ENCODE measurements around the gene KMT2E.
A peak's percentile ranks its signal among the peaks of the same experiment; 100 is the strongest.

The KMT2E gene

GRCh38 chr7:104971290-104972071 lies 42.5 kb upstream of the KMT2E start:
- no peak for ATAC-seq
- TF ChIP-seq SNAI2 (CRISPR knock-in tag; IDR thresholded peaks at IDR 0.05) (no peak), CREB5 (CRISPR knock-in tag; IDR thresholded peaks at IDR 0.05; ENCODE audit: low read depth) (no peak), ZNF70 (CRISPR knock-in tag; IDR thresholded peaks at IDR 0.05) (no peak), TSHZ2 (CRISPR knock-in tag; IDR thresholded peaks at IDR 0.05) (no peak), OSR1 (CRISPR knock-in tag; IDR thresholded peaks at IDR 0.05) (no peak), ARNTL (CRISPR knock-in tag; IDR thresholded peaks at IDR 0.05; ENCODE audit: borderline replicate concordance, low read depth) (no peak), TCF4 (CRISPR knock-in tag; IDR thresholded peaks at IDR 0.05; ENCODE audit: borderline replicate concordance) (no peak), CSDC2 (CRISPR knock-in tag; IDR thresholded peaks at IDR 0.05) (no peak)
- TF ChIP-seq, protein P1, sequence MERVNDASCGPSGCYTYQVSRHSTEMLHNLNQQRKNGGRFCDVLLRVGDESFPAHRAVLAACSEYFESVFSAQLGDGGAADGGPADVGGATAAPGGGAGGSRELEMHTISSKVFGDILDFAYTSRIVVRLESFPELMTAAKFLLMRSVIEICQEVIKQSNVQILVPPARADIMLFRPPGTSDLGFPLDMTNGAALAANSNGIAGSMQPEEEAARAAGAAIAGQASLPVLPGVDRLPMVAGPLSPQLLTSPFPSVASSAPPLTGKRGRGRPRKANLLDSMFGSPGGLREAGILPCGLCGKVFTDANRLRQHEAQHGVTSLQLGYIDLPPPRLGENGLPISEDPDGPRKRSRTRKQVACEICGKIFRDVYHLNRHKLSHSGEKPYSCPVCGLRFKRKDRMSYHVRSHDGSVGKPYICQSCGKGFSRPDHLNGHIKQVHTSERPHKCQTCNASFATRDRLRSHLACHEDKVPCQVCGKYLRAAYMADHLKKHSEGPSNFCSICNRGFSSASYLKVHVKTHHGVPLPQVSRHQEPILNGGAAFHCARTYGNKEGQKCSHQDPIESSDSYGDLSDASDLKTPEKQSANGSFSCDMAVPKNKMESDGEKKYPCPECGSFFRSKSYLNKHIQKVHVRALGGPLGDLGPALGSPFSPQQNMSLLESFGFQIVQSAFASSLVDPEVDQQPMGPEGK (CRISPR knock-in tag; IDR thresholded peaks at IDR 0.05; ENCODE audit: borderline replicate concordance): no peak

GRCh38 chr7:104972500-104972899 lies 41.5 kb upstream of the KMT2E start:
- peak; percentile 57 for ATAC-seq
- TF ChIP-seq CREB5 (CRISPR knock-in tag; IDR thresholded peaks at IDR 0.05; ENCODE audit: low read depth): no peak
- no peak for TF ChIP-seq ISL1 (CRISPR knock-in tag; IDR thresholded peaks at IDR 0.05)
- no peak for TF ChIP-seq TCF4 (CRISPR knock-in tag; IDR thresholded peaks at IDR 0.05; ENCODE audit: borderline replicate concordance)
- TF ChIP-seq ZNF565 (CRISPR knock-in tag; conservative IDR thresholded peaks at IDR 0.05; ENCODE audit: low read depth): no peak
- TF ChIP-seq, protein P2, sequence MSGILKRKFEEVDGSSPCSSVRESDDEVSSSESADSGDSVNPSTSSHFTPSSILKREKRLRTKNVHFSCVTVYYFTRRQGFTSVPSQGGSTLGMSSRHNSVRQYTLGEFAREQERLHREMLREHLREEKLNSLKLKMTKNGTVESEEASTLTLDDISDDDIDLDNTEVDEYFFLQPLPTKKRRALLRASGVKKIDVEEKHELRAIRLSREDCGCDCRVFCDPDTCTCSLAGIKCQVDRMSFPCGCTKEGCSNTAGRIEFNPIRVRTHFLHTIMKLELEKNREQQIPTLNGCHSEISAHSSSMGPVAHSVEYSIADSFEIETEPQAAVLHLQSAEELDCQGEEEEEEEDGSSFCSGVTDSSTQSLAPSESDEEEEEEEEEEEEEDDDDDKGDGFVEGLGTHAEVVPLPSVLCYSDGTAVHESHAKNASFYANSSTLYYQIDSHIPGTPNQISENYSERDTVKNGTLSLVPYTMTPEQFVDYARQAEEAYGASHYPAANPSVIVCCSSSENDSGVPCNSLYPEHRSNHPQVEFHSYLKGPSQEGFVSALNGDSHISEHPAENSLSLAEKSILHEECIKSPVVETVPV (CRISPR knock-in tag; IDR thresholded peaks at IDR 0.05): no peak
- no peak for TF ChIP-seq ARNTL (CRISPR knock-in tag; IDR thresholded peaks at IDR 0.05; ENCODE audit: borderline replicate concordance, low read depth)
- no peak for TF ChIP-seq BACH2 (CRISPR knock-in tag; IDR thresholded peaks at IDR 0.05; ENCODE audit: borderline replicate concordance)

GRCh38 chr7:104973227-104973626 lies 40.8 kb upstream of the KMT2E start:
- ATAC-seq: peak; percentile 3; the same call in 2 of the 3 replicates
- no peak for TF ChIP-seq TSHZ2 (CRISPR knock-in tag; IDR thresholded peaks at IDR 0.05)
- no peak for TF ChIP-seq SNAI2 (CRISPR knock-in tag; IDR thresholded peaks at IDR 0.05)
- TF ChIP-seq TOX (CRISPR knock-in tag; IDR thresholded peaks at IDR 0.05; ENCODE audit: borderline replicate concordance): no peak
- TF ChIP-seq, protein P1 (CRISPR knock-in tag; IDR thresholded peaks at IDR 0.05; ENCODE audit: borderline replicate concordance): no peak

Data from SK-N-SH treated with all-trans-retinoic acid at 6 μM for 48 hours (cell line).